ENCODE measurements around the gene NEU1.

Gene NEU1

GRCh38 chr6:31878726-31879125, 16.1 kb upstream of the NEU1 start, which contains the start of gene SLC44A4:
Gene SLC44A4, minus strand, starts transcription at chr6:31878997. Its CDS starts 17 bp downstream, at chr6:31878980.
- TF ChIP-seq CTCF (IDR thresholded peaks at IDR 0.05; ENCODE audit: low read depth, low read length, missing control alignments) = no peak
- no peak within 1 kb of the TSS for H3K4me3 ChIP-seq (ENCODE audit: low read depth, low read length)

DNA sequence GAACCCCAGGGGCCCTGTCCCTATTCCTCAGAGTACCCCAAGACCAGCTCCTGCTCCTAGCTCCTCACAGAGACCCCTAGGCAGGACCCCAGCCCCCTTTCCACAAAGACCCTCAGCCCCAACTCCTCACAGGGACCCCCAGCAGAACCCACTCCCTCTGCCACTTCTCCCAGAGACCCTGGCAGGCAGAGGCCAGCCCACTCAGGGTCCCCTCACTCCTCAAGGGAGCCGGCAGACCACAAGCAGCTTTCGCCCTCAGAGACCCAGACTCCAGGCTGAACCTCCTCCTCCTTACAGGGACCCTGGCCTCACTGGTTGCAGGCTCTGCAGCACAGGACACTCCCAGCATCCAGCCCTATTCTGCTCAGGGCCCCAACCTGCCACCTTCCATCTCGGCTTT, 15.6 kb upstream of the NEU1 start:
- DNase-seq (ENCODE audit: low read depth) = no peak
- in situ Hi-C loops (cut with HindIII; ENCODE audit: low sequenced_read_pairs) = no loop called here
- no peak for TF ChIP-seq CTCF (IDR thresholded peaks at IDR 0.05; ENCODE audit: low read depth, low read length, missing control alignments)
- H3K4me3 ChIP-seq (ENCODE audit: low read depth, low read length) = no peak overlapping the region

More at GRCh38 chr6:31878726-31879125, 16.1 kb upstream of the NEU1 start, which contains the start of gene SLC44A4:
- in situ Hi-C loops (cut with HindIII; ENCODE audit: low sequenced_read_pairs) = no loop called here
- DNase-seq (ENCODE audit: low read depth) = no peak

GRCh38 chr6:31877651-31878161, 15.1 kb upstream of the NEU1 start:
- H3K4me3 ChIP-seq (ENCODE audit: low read depth, low read length) = no peak overlapping the region
- TF ChIP-seq CTCF (IDR thresholded peaks at IDR 0.05; ENCODE audit: low read depth, low read length, missing control alignments) = no peak
- DNase-seq (ENCODE audit: low read depth) = no peak
- in situ Hi-C loops (cut with HindIII; ENCODE audit: low sequenced_read_pairs) = no loop called here

DNA sequence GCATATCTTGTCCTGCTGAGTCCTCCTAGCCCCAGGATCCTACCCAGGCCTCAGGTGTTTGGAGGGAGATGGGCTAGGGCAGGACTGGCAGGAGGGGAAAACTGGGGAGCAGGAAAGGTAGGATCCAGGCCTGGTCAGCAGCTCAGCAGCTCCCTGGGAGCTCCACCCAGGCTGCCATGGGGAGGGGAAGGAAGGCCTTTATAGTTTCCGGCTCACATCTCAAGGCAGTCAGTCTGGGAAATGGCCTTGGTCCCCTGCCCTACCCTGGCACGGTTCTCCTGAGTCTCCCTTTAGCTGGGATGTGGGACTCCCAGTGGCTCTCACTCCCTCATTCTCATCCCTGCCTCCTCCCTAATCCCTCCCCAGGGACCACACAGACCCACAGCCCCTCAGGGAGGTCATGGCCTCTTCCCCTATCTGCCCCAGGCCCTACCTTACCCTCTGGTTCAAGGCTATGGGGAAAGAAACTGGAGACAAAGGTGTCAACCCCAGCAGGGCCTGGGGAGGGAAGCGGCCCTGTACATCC, 14.6 kb upstream of the NEU1 start:
- H3K4me3 ChIP-seq (ENCODE audit: low read depth, low read length) = no peak overlapping the region
- DNase-seq (ENCODE audit: low read depth) = no peak
- in situ Hi-C loops (cut with HindIII; ENCODE audit: low sequenced_read_pairs) = no loop called here
- no peak for TF ChIP-seq CTCF (IDR thresholded peaks at IDR 0.05; ENCODE audit: low read depth, low read length, missing control alignments)

- TF ChIP-seq CTCF (IDR thresholded peaks at IDR 0.05; ENCODE audit: low read depth, low read length, missing control alignments) = no peak
- no peak for DNase-seq (ENCODE audit: low read depth)
- no peak overlapping the region for H3K4me3 ChIP-seq (ENCODE audit: low read depth, low read length)
- in situ Hi-C loops (cut with HindIII; ENCODE audit: low sequenced_read_pairs) = no loop called here
These were observed 13.7 kb upstream of the NEU1 start for GRCh38 chr6:31876357-31876756.

GRCh38 chr6:31875877-31876276, 13.3 kb upstream of the NEU1 start:
- no peak overlapping the region for H3K4me3 ChIP-seq (ENCODE audit: low read depth, low read length)
- DNase-seq (ENCODE audit: low read depth) = no peak

More at GRCh38 chr6:31875877-31876276, 13.3 kb upstream of the NEU1 start:
- no peak for TF ChIP-seq CTCF (IDR thresholded peaks at IDR 0.05; ENCODE audit: low read depth, low read length, missing control alignments)
- in situ Hi-C loops (cut with HindIII; ENCODE audit: low sequenced_read_pairs) = no loop called here

Measured in astrocyte of the cerebellum (primary cell).